Stimulated activated memory B cell treated with anti-CD40 and anti-IgM and Interleukin-4, amounts not matched to agents 10 μg/mL and 1 μg/mL and 100 μg/mL, for 72 hours (primary cell): ENCODE results near the gene STATH.
"Not testable (repeated sequence)": the region's sequence is repeated elsewhere in the genome, so short reads cannot be mapped to it uniquely, and the experiment has no call there.

Experiments used
- ATAC-seq: fragments of 150-1000 bp; cut with Tn5 transposase; 2 replicates; pipeline ENCODE4 v1.10.0; 2021
- H3K27ac Mint-ChIP-seq: one replicate; pipeline ENCODE4 v1.8.0; 2022; ENCODE audit warnings: mild to moderate bottlenecking, mixed read lengths
- H3K27me3 Mint-ChIP-seq: one replicate; pipeline ENCODE4 v1.8.0; 2022; ENCODE audit warnings: mixed read lengths
- H3K36me3 Mint-ChIP-seq: one replicate; pipeline ENCODE4 v1.8.0; 2022; ENCODE audit warnings: mixed read lengths
- H3K4me1 Mint-ChIP-seq: one replicate; pipeline ENCODE4 v1.8.0; 2022; ENCODE audit warnings: mixed read lengths
- H3K4me3 Mint-ChIP-seq: one replicate; pipeline ENCODE4 v1.8.0; 2022; ENCODE audit warnings: mild to moderate bottlenecking, moderate library complexity, mixed read lengths
- H3K9me3 Mint-ChIP-seq: one replicate; pipeline ENCODE4 v1.8.0; 2022; ENCODE audit warnings: mixed read lengths

STATH gene

GRCh38 chr4:70027011-70027410 lies 31.2 kb downstream of the STATH start:
- Mint-ChIP-seq H3K36me3 (no peaks in the 10 kb centered on the region), H3K27ac (no peak overlapping the region), H3K27me3 (no peaks in the 10 kb centered on the region), H3K9me3 (peaks cover 5% of the 10 kb centered on the region), H3K4me3 (no peak overlapping the region), H3K4me1 (no peaks in the 10 kb centered on the region)
- no peak for ATAC-seq

- H3K36me3 Mint-ChIP-seq, H3K27ac Mint-ChIP-seq, H3K4me1 Mint-ChIP-seq, H3K4me3 Mint-ChIP-seq, H3K27me3 Mint-ChIP-seq, ATAC-seq, H3K9me3 Mint-ChIP-seq: not testable (repeated sequence)
These were observed 32.4 kb downstream of the STATH start, which contains the start of gene HTN3 for GRCh38 chr4:70028159-70028558. TSS of gene HTN3 (plus strand) at chr4:70028459. CDS start at chr4:70030741, 2,282 bp downstream.

GRCh38 chr4:70037559-70037958 lies 41.8 kb downstream of the STATH start:
- peaks cover 14% of the 10 kb centered on the region for H3K9me3 Mint-ChIP-seq
- H3K4me3 Mint-ChIP-seq, H3K36me3 Mint-ChIP-seq, H3K4me1 Mint-ChIP-seq, ATAC-seq, H3K27me3 Mint-ChIP-seq, H3K27ac Mint-ChIP-seq: not testable (repeated sequence)

GRCh38 chr4:70039928-70040327 lies 44.2 kb downstream of the STATH start:
- not testable (repeated sequence) for H3K36me3 Mint-ChIP-seq, H3K4me3 Mint-ChIP-seq, H3K4me1 Mint-ChIP-seq, H3K27ac Mint-ChIP-seq, H3K27me3 Mint-ChIP-seq, ATAC-seq
- peaks cover 11% of the 10 kb centered on the region for H3K9me3 Mint-ChIP-seq

- Mint-ChIP-seq H3K4me1 (no peaks in the 10 kb centered on the region), H3K4me3 (no peak overlapping the region), H3K9me3 (peaks cover 9% of the 10 kb centered on the region), H3K36me3 (no peaks in the 10 kb centered on the region), H3K27ac (no peak overlapping the region), H3K27me3 (no peaks in the 10 kb centered on the region)
- ATAC-seq: no peak
These were observed 46.0 kb downstream of the STATH start for GRCh38 chr4:70041652-70042286.

GRCh38 chr4:70050138-70050537 lies 54.4 kb downstream of the STATH start, which contains the start of gene HTN1:
TSS of gene HTN1 (plus strand) at chr4:70050438. CDS start at chr4:70053077, 2,639 bp downstream.
- not testable (repeated sequence) for ATAC-seq

More at GRCh38 chr4:70050138-70050537, 54.4 kb downstream of the STATH start, which contains the start of gene HTN1:
- not testable (repeated sequence) for H3K9me3 Mint-ChIP-seq, H3K4me3 Mint-ChIP-seq, H3K27me3 Mint-ChIP-seq, H3K27ac Mint-ChIP-seq, H3K4me1 Mint-ChIP-seq, H3K36me3 Mint-ChIP-seq
